ENCODE data around the gene TAGAP. TPM values are rescaled to one million over a fixed set of nuclear protein-coding genes. Genes with fewer than 3 reads are reported as not detected.

Gene TAGAP
- total and polyA plus RNA-seq, 4 donors = 0.56 to 2.0 (median 1.1) TPM

DNA sequence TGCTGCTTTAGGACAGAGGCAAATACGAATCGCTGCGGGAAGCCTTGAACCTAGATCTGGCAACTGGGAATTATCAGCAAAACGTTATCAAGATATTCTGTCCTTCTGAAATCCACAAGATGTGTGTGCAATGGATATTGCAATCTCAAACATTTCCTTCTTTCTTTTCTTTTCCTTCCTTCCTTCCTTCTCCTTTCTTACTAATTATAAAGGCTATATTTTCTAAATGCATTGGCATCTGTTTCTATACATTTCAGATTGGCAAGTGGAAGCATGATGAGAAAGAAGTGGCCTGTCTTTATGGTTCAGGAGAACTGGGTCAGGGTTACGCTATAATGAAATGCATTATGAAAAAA lies 2.0 kb downstream of the TAGAP start:
- peak overlapping the region in 1 of 2 donors; percentile 32 for H3K9ac ChIP-seq (ENCODE audit: low read depth in 1 of 2, low read length in 2 of 2)
- no peak for TF ChIP-seq HNF4G (IDR thresholded peaks at IDR 0.05)
- TF ChIP-seq EGR1 (IDR thresholded peaks at IDR 0.05; ENCODE audit: low read depth in 2 of 2) = no peak
- no peak for TF ChIP-seq TAF1 (conservative IDR thresholded peaks at IDR 0.05)
- no peak for TF ChIP-seq NR2F2 (IDR thresholded peaks at IDR 0.05)
- no peak for TF ChIP-seq JUND (IDR thresholded peaks at IDR 0.05)
- TF ChIP-seq, protein P1, sequence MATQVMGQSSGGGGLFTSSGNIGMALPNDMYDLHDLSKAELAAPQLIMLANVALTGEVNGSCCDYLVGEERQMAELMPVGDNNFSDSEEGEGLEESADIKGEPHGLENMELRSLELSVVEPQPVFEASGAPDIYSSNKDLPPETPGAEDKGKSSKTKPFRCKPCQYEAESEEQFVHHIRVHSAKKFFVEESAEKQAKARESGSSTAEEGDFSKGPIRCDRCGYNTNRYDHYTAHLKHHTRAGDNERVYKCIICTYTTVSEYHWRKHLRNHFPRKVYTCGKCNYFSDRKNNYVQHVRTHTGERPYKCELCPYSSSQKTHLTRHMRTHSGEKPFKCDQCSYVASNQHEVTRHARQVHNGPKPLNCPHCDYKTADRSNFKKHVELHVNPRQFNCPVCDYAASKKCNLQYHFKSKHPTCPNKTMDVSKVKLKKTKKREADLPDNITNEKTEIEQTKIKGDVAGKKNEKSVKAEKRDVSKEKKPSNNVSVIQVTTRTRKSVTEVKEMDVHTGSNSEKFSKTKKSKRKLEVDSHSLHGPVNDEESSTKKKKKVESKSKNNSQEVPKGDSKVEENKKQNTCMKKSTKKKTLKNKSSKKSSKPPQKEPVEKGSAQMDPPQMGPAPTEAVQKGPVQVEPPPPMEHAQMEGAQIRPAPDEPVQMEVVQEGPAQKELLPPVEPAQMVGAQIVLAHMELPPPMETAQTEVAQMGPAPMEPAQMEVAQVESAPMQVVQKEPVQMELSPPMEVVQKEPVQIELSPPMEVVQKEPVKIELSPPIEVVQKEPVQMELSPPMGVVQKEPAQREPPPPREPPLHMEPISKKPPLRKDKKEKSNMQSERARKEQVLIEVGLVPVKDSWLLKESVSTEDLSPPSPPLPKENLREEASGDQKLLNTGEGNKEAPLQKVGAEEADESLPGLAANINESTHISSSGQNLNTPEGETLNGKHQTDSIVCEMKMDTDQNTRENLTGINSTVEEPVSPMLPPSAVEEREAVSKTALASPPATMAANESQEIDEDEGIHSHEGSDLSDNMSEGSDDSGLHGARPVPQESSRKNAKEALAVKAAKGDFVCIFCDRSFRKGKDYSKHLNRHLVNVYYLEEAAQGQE (IDR thresholded peaks at IDR 0.05) = no peak
- TF ChIP-seq, protein P2, sequence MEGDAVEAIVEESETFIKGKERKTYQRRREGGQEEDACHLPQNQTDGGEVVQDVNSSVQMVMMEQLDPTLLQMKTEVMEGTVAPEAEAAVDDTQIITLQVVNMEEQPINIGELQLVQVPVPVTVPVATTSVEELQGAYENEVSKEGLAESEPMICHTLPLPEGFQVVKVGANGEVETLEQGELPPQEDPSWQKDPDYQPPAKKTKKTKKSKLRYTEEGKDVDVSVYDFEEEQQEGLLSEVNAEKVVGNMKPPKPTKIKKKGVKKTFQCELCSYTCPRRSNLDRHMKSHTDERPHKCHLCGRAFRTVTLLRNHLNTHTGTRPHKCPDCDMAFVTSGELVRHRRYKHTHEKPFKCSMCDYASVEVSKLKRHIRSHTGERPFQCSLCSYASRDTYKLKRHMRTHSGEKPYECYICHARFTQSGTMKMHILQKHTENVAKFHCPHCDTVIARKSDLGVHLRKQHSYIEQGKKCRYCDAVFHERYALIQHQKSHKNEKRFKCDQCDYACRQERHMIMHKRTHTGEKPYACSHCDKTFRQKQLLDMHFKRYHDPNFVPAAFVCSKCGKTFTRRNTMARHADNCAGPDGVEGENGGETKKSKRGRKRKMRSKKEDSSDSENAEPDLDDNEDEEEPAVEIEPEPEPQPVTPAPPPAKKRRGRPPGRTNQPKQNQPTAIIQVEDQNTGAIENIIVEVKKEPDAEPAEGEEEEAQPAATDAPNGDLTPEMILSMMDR (IDR thresholded peaks at IDR 0.05; ENCODE audit: low read depth, low read length, missing input control) = no peak
- no peak for TF ChIP-seq RXRA (IDR thresholded peaks at IDR 0.05)
- TF ChIP-seq, protein P3, sequence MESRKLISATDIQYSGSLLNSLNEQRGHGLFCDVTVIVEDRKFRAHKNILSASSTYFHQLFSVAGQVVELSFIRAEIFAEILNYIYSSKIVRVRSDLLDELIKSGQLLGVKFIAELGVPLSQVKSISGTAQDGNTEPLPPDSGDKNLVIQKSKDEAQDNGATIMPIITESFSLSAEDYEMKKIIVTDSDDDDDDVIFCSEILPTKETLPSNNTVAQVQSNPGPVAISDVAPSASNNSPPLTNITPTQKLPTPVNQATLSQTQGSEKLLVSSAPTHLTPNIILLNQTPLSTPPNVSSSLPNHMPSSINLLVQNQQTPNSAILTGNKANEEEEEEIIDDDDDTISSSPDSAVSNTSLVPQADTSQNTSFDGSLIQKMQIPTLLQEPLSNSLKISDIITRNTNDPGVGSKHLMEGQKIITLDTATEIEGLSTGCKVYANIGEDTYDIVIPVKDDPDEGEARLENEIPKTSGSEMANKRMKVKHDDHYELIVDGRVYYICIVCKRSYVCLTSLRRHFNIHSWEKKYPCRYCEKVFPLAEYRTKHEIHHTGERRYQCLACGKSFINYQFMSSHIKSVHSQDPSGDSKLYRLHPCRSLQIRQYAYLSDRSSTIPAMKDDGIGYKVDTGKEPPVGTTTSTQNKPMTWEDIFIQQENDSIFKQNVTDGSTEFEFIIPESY (IDR thresholded peaks at IDR 0.05) = no peak
- TF ChIP-seq GABPA (IDR thresholded peaks at IDR 0.05 in 1 of 2, conservative IDR thresholded peaks at IDR 0.05 in 1 of 2) = no peak
- TF ChIP-seq, protein P4, sequence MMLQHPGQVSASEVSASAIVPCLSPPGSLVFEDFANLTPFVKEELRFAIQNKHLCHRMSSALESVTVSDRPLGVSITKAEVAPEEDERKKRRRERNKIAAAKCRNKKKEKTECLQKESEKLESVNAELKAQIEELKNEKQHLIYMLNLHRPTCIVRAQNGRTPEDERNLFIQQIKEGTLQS (IDR thresholded peaks at IDR 0.05) = no peak
- no peak for TF ChIP-seq FOXA2 (IDR thresholded peaks at IDR 0.05)
- no peak for TF ChIP-seq SP1 (IDR thresholded peaks at IDR 0.05)
- no peak for TF ChIP-seq YY1 (IDR thresholded peaks at IDR 0.05)
- TF ChIP-seq, protein P5, sequence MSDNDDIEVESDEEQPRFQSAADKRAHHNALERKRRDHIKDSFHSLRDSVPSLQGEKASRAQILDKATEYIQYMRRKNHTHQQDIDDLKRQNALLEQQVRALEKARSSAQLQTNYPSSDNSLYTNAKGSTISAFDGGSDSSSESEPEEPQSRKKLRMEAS (IDR thresholded peaks at IDR 0.05) = no peak
- TF ChIP-seq RAD21 (IDR thresholded peaks at IDR 0.05) = no peak
- no peak overlapping the region for H3K4me3 ChIP-seq (ENCODE audit: low read depth in 1 of 3, low read length in 3 of 3)
- H3K4me1 ChIP-seq (ENCODE audit: control insufficient read depth in 4 of 4, insufficient read depth in 4 of 4, low read length in 3 of 4) = peaks cover 0 to 8% (median 5%) of the 10 kb centered on the region in 4 donors
- peak overlapping the region; percentile 4 to 20 for H3K27ac ChIP-seq (ENCODE audit: low read depth in 1 of 2, low read length in 2 of 2)
- no peaks in the 10 kb centered on the region for H3K27me3 ChIP-seq (ENCODE audit: control insufficient read depth in 4 of 4, insufficient read depth in 4 of 4, low read length in 3 of 4)
- no peaks in the 10 kb centered on the region for H3K36me3 ChIP-seq (ENCODE audit: control insufficient read depth in 4 of 4, insufficient read depth in 3 of 4, low read depth in 1 of 4, low read length in 3 of 4)
- H3K9me3 ChIP-seq (ENCODE audit: control insufficient read depth in 4 of 4, low read length in 3 of 4) = no peaks in the 10 kb centered on the region
- no peak for DNase-seq (ENCODE audit: low spot score)
- WGBS = 18% methylated on average over 5 of the region's 5 CpGs
